Measurements from ENCODE around the gene MEF2B.

Gene MEF2B

GRCh38 chr19:19203012-19203856 is 33.2 kb upstream of the MEF2B start, which contains the start of gene NR2C2AP (continued):
- TF ChIP-seq KLF1 (tag by site-specific recombination; IDR thresholded peaks at IDR 0.05) = peak; percentile 38
- peak; percentile 22; the same call in 1 of the 2 replicates for TF ChIP-seq ZNF692 (tag by site-specific recombination; IDR thresholded peaks at IDR 0.05)
- peak; percentile 63; the same call in 1 of the 2 replicates for TF ChIP-seq KLF16 (tag by site-specific recombination; IDR thresholded peaks at IDR 0.05)
- no peak for TF ChIP-seq ZNF423 (tag by site-specific recombination; IDR thresholded peaks at IDR 0.05)
- TF ChIP-seq HOXD13 (CRISPR knock-in tag; IDR thresholded peaks at IDR 0.05; ENCODE audit: borderline replicate concordance) = no peak
- TF ChIP-seq ZNF324 (tag by site-specific recombination; IDR thresholded peaks at IDR 0.05) = no peak
- peak; percentile 39; the same call in 1 of the 2 replicates for TF ChIP-seq ZFHX2 (tag by site-specific recombination; conservative IDR thresholded peaks at IDR 0.05)
- TF ChIP-seq KLF17 (tag by site-specific recombination; IDR thresholded peaks at IDR 0.05) = no peak
- TF ChIP-seq ZNF335 (tag by site-specific recombination; conservative IDR thresholded peaks at IDR 0.05) = peak; percentile 80
- peak; percentile 46; the same call in 1 of the 2 replicates for TF ChIP-seq KLF10 (tag by site-specific recombination; IDR thresholded peaks at IDR 0.05)
- TF ChIP-seq ZBTB26 (tag by site-specific recombination; optimal IDR thresholded peaks at IDR 0.05) = peak; percentile 10
- no peak for TF ChIP-seq ZNF138 (tag by site-specific recombination; IDR thresholded peaks at IDR 0.05; ENCODE audit: borderline replicate concordance)
- TF ChIP-seq ZBTB8A (tag by site-specific recombination; IDR thresholded peaks at IDR 0.05) = peak; percentile 40; the same call in 1 of the 2 replicates
- TF ChIP-seq ZNF560 (tag by site-specific recombination; IDR thresholded peaks at IDR 0.05; ENCODE audit: borderline replicate concordance) = no peak
- TF ChIP-seq SP3 (tag by site-specific recombination; IDR thresholded peaks at IDR 0.05) = peak; percentile 65
- TF ChIP-seq ZFP69B (tag by site-specific recombination; IDR thresholded peaks at IDR 0.05) = peak; percentile 44; the same call in 1 of the 2 replicates
- TF ChIP-seq ZNF280D (tag by site-specific recombination; IDR thresholded peaks at IDR 0.05) = no peak
- TF ChIP-seq ZEB2 (tag by site-specific recombination; IDR thresholded peaks at IDR 0.05) = peak; percentile 43; the same call in 1 of the 2 replicates
- no peak for TF ChIP-seq ZNF830 (tag by site-specific recombination; IDR thresholded peaks at IDR 0.05; ENCODE audit: low read depth)
- TF ChIP-seq ZBTB17 (tag by site-specific recombination; IDR thresholded peaks at IDR 0.05) = peak; percentile 20
- TF ChIP-seq EGR2 (tag by site-specific recombination; IDR thresholded peaks at IDR 0.05; ENCODE audit: low read depth) = 0 out of 2 replicates have a peak, but pooled peaks have one; percentile 17
- no peak for TF ChIP-seq ZFP41 (tag by site-specific recombination; IDR thresholded peaks at IDR 0.05; ENCODE audit: borderline replicate concordance)
- 0 out of 2 replicates have a peak, but pooled peaks have one; percentile 61 for TF ChIP-seq ZNF660 (tag by site-specific recombination; IDR thresholded peaks at IDR 0.05)
- TF ChIP-seq SCRT2 (tag by site-specific recombination; IDR thresholded peaks at IDR 0.05) = peak; percentile 76
- TF ChIP-seq PRDM4 (tag by site-specific recombination; IDR thresholded peaks at IDR 0.05) = peak; percentile 35; the same call in 1 of the 2 replicates

Measured in HEK293 (cell line).